Limb (tissue), 2 donors: ENCODE measurements around the gene GAS2L3.
"Not testable (repeated sequence)": the region's sequence is repeated elsewhere in the genome, so short reads cannot be mapped to it uniquely, and the experiment has no call there.

Experiments used
- DNase-seq, 2 donors: peaks; one replicate each; pipeline ENCODE4 v3.0.0-alpha.2; 2016; ENCODE audit errors: extremely low spot score in 2 of 2

GAS2L3 gene

DNA sequence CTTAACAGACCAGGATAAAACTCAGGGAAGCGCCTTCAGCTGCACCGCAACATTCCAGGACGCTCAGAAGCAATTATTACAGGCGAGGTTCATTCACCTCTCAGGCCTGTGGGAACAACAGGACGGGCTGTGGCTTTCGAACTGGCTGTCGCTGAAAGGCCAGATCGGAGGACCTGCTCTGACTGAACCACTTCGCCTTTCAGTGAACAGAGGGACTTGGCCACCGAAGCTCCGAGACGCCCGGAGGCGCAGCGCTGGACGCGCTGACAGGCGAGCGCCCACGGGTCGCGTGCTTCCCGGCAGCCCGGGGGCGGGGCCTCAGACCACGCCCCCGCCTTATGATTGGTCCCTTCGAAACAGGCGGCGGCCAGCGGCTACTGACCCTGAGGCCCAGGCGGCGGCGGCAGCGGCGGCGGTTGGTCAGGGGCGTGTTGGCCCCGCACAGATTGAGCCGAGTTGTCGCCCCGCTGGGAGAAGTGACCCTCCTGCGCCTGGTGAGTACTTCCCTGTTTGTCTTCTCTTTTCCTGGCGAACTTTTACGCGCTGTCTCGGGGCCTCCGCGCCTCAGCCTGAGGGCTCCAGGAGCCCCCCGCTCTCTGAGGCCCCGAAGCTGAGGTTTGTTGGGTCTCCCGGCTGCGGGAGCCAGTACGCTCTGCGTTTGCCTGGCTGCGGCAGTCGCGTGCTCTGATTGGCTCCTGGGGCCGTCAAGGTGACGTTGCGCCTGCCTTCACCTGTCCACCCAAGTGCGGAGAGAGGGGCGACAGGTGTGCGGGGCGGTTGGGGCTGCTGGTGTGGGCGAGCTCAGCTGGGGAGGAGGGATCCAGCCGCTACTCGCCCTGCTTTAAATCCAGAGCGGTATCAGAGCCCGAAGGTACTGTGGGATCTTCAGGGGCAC, at the start of gene GAS2L3:
Gene GAS2L3, plus strand, starts transcription at position 393 of the 895 bp plus-strand sequence. CDS start 21,221 bp downstream, outside the sequence.
- DNase-seq, result peak; percentile 90 to 91

DNA sequence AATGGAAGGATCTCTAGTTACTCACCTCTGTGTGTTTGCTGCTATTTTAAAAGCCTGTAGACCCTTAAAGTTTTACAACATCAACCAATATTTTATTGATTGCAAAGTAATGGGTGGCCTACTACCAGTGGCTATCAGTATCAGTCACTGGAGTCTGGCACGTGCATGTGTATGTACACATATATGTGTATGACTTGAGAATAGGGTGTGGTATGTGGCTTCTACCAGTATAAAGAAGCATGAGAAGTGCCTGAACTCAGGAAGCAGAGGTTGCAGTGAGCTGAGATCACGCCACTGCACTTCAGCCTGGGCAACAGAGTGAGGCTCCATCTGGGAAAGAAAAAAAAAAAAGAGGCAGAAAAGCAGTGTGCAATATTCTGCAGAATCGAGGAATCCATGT, 45.5 kb upstream of the GAS2L3 start:
- no peak for DNase-seq

DNA sequence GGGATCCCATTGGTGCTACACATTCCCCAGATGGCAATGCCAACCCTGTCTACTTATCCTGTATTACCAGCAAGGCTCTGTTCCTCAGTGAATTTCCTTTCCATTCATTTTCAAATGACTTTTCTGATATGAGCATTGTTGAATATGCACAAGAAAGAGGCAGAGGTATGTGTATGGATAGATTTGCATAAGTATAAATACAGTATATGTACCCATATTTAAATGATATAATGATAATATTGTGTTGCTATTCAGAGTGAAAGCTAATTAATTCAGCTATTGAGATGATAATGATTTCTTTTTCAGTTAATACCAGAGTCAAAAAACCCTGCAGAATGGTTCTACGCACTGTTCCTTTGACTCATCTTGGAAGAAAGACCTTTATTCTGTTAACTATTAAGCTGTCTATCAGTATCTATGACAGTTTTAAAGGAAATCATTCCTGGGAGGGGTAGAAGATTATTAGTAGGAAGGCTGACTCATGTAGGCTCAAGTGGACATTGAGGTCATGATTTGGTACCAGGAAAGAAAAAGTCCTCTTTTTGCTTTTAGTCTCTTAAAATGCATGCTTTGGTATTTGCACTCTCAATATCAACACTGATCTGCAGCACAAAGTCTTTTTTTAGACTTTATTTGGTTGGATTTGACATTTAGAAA, 44.9 kb upstream of the GAS2L3 start:
- no peak for DNase-seq

DNA sequence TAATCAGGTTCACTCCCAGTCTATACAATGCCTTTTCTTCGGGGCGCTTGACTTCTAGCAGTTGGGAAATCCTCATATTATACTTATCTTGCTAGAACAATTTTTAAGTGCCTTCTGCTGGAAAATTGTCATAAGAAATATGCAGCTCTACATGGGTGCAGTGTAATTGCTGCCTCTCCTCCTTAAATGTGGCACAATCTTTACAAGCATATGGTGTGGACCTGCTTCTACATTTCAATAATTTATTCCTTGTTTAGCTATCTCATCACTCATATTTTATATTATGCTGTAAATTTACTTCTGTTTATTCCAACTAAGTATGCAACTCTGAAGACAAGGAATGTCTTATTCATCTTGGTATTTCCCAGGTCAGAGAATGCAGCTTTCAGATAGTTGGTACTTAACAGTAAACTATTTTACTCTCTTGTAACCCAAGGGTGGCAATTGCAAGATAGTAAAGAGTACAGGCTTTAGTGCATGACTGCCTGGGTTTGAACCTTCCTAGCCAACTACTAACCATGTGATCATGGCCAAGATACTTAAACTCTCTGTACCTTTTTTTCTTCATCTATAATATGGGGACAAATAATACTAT, 43.6 kb upstream of the GAS2L3 start:
- no peak for DNase-seq

DNA sequence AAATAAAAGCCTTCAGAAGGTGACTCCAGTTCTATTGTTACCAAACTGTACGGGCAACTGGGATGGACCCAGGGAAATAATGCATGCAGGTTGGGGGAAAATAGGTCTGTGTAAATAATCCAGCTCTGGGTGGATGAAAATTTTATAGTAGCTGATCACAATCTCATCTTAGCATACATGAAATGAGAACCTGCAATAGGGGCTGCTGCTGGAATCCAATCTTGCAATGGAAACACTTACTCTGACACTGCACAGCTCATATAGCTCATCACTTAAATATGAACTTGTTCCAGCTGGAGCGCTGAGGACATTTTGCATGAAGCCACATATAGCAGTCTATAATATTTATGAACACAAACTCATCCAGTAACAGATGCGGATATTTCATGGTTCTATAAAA, 40.1 kb upstream of the GAS2L3 start:
- no peak for DNase-seq

DNA sequence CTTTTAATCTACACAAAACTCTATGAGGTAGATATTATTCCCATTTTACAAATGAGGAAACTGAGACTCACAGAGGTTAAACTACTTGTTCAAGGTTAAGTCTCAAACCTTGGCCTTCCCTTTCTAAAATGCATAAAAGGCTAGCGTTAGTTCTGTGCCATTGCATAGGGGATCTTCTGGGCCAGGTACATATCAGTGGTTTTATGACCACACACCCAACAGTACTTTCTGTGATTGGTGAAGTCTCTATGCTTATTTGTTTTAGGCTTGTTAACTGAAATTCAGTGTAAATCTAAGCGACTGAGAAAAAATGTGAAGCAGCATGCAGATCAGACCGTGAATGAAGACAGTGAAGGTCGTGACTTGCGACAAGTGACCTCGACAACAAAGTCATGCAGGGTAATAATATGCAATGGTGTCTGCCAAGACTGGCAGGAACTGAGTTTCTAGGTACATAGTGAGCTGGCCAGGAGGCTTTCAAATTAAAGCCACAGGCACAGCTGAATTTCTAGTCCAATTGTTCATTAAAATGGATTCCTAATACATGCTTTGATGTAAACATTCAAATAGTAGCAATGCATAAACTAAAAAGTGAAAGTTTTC, 38.8 kb upstream of the GAS2L3 start:
- DNase-seq, result no peak

DNA sequence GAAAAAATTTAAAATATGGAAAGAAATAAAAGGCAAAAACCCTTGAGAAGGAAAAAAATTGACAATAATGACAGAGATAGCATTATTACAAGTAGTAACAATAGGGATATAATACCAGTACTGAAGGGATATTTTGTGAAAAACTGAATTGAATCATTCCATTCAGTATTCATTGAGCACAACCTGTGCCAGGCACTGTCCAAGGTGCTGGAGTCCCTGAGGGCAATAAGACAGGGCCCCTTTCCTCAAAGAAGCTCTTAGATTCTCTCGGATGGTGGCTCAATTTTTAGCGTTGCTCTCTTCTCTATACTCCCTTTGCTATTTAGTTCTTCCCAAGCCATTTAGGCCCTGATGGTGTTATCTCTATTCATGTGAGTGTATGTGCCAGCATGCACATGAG, 34.3 kb upstream of the GAS2L3 start:
- peak; percentile 12 to 63 for DNase-seq

DNA sequence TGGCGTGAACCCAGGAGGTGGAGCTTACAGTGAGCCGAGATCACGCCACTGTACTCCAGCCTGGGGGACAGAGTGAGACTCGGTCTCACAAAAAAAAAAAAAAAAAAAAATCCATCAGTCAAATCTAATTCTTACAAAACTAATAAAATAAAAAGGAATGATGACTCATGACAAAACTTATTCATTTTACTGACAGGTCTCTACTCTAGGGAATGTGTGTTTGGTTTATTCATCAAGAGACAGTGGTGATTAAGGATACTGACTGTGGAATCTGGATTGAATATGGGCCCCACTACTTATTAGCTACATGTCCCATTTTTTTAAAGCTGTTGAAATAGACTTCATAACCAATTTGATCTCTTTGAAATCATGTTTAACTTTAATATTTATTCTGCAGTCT, 29.3 kb upstream of the GAS2L3 start:
- no peak for DNase-seq

DNA sequence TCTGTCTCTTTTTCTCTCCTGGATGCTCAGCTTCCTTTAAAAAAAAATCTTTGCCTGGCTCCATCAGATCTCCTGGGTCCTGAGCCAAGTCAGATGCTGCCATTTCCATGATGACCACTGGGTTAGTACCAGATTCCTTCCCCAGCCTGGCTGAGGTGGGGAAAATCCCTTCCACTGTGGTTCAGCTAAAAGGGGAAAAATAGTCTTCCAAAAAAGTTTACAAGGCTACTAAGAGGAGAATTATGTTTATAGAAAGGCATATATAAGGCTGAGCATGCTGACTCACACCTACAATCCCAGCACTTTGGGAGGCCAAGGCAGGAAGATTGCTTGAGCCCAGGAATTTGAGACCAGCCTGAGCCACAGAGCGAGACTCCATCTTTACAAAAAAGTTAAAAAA, 28.4 kb upstream of the GAS2L3 start:
- DNase-seq, result no peak

DNA sequence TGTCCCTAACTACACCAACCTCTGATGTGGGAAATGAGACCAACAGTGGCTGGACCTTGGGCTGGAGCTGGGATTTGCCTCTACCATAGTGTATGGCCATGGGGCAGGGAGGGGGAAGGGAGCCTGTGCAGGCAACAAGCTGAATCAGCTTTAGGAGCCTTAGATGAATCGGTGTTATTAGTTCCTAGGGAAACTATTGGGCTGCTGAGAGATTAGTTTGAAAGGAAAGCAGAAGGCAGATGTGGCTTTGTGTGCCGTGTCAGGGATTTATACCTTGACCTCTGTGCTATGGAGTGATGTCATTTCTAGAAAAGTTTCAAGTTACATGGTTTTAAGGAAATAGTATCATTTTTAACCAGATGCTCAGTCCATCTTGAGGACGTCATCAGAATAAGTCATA, 19.5 kb upstream of the GAS2L3 start:
- DNase-seq, result no peak

DNA sequence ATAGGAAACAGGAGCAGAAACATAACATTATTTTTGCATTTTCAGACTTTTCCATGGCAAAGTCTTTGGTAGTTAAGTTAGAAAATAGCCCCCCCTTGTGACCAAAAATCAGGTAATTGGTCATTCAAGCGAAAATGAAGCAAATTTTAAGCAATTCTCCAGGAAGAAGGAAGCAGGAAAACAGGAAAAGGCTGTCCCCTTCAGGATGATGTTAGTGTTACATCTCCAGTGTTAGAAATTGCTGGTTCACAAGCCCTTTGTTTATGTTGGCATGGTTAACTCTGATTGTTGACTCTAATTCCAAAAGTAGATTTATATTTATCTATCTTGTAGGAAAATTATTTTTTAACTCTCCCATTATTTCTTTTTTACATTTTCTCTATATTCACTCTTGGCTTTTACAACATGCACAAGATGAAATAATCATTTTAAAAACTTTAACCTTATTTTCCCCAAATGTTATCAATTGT, 18.8 kb upstream of the GAS2L3 start:
- DNase-seq, result peak in 1 of 2 donors; percentile 85

DNA sequence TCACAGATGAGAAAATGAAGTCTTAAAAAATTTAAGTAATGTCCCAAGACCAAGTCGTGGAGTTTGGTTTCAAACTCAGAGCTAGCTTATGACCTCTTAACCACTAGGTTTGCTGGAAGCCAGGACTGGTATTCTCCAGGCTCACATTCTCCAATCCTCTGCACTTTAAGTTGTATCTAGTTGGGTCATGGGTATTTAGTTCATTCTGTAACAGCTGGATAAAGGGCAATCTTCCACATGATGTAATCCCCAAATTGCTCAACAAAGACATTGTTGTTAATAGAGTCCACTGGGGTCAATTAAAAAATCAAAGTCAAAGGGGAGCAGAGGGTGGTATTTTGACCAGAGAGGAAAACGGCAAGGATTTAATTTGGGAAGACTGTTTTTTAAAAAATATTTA, 17.8 kb upstream of the GAS2L3 start:
- no peak for DNase-seq

DNA sequence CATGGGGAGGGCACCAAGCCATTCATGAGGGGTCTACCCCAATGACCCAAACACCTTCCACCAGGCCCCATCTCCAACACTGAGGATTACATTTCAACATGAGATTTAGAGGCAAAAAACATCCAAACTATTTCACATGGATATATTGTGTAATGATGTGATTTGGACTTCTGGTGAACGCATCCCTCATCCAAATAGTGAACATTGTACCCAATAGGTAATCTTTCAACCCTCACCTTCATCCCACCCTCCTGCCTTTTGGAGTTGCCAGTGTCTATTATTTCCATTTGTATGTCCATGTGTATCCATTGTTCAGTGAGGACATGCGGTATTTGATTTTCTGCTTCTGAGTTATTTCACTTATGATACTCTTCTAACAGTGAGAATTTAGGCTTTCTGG, 16.1 kb upstream of the GAS2L3 start:
- no peak for DNase-seq

DNA sequence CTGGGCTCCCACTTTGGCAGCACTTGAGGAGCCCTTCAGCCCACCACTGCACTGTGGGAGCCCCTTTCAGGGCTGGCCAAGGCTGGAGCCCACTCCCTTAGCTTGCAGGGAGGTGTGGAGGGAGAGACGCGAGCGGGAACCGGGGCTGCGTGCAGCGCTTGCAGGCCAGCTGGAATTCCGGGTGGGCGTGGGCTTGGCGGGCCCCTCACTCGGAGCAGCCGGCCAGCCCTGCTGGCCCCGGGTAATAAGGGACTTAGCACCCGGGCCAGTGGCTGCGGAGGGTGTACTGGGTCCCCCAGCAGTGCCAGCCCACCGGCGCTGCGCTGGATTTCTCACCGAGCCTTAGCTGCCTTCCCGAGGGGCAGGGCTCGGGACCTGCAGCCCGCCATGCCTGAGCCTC, 14.2 kb upstream of the GAS2L3 start:
- not testable (repeated sequence) for DNase-seq

DNA sequence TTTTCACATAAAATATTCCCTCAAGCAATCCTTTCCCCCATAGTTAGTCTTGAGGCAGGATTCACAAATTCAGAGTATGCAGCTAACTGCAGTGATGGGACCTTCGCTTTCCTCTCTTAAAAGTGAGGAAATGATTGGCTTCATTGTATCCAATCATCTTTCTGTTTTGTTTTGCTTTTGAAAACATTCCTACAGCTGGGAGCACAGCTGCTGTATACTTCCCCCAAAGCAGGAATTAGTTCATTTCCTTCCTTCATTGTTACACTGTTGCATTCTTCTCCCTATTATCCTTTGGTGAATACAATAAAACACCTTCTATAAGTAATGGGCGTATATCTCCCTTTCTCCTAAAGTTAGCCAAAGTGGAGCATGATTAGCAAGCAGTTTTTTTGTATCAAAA, 9.4 kb upstream of the GAS2L3 start:
- peak in 1 of 2 donors; percentile 19 for DNase-seq

DNA sequence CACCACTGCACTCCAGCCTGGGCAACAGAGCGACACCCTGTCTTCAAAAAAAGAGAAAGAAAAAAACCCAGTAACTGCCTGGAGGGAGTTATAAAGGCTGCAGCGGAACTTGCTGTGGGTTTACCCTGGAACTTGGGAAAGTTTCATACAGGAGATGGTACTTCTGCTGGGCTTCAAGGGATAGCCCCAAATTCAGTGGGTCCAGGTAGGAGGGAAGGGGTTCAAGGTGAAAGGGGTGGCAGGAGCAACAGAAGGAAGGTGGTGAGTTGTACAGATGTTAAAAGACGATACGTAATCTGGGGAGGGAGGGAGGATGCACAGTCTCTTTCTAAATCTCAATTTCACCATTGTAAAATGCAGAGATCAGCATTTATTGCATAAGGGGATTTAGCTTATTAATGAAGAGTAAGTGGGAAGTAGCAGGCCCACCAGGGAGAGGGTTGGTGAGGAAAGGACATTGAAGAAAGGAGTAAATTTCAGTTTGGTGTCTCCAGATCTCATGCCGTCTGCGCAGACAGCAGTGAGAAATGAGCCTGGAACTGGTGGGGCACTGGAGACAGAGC, 8.5 kb upstream of the GAS2L3 start:
- DNase-seq, result no peak

DNA sequence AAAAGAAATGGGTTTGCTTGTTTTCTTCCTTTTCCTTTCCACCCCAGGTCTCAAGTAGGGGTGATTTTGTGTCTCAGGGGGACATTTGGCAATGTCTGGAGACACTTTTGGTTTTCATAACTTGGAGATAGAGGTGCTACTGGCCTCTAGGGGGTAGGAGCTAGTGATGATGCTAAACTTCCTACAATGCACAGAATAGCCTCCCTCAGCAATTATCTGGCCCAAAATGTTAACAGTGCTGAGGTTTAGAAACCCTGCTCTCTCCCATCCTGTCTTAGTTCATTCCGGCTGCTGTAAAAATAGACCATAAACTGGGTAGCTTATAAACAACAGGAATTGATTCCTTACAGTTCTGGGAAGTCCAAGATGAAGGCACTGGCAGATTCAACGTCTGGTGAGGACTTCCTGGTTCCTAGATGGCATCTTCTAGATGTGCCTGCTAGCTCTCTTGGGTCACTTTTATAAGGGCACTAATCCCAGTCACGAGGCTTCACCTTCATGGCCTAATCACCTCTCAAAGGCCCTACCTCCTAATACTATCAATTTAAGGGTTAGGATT, 7.4 kb upstream of the GAS2L3 start:
- DNase-seq, result no peak

DNA sequence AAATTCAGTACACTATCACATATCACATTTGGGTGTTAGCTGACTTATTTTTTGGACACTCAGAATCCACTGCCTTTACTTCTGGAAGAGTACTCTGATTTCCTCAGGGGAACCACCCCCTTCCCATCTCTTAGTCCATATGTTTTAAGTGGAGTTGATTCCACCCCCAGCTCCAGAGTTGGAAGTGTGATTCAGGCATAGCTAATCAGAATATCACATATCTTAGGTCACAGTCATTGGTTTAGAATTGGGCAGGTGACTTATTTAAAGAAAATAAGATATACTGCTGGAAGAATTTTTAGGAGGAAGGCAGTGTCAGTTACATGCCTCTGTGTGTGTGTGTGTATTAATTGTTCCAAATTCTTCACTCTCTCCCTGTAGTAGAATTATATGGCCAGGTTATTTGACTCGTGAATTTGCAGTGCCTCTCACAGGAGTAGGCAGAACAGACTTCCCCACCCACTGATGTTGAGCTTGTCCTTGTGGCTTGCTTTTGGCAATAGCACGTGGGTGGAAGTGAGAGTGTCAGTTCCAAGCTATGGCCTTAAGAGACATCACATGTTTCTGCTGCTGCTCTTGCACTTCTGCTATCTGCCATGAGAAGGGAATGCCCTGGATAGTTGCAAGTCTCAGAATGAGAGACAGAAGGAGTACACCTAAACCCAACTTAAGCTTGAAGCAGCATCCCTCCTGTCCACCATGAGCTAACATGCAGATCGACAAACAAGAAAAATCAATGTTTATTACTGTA, 6.4 kb upstream of the GAS2L3 start:
- DNase-seq, result no peak

DNA sequence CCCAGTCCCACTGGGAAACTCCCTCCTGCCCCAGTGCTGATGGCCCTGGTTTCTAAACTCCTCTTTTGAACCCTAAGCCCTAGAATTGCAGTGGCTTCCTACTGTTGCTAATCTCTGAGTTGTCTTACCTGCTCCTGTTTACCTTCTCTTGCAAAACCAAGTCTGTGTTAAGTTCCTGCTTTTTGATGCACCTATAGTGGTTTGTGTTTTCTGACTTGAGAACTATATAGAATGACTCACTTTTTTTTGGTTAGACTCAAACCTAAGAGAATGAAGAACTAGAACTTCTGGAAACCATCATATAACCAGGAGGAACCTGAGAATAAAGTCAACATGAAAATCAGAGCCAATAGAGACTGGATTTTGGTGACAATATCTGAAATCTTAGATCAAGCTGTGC, 5.5 kb upstream of the GAS2L3 start:
- DNase-seq, result no peak

DNA sequence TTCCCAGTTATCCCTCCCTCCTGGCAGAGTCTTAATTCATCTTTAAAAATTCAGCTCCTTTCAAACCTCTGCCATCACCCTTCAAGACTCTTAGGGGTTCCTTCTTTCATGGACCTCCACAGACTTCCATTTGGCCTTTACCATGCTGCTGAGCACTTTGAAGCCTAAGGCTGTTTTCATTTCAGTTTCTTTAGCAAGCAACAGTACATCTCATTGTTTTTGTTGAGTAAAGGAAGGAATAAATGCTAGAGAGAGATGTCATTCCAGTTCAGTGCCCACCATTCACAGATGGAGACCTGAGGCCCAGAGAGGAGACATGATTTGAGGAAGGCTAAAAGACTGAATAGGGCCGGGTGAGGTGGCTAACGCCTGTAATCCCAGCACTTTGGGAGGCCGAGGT, 1.3 kb upstream of the GAS2L3 start:
- no peak for DNase-seq
